Panc1 (cell line): ENCODE measurements around the gene ADD2. TPM values are rescaled to one million over a fixed set of nuclear protein-coding genes. Genes with fewer than 3 reads are reported as not detected.

ENCODE experiments used
- ATAC-seq: fragments of 200-7000 bp; cut with Tn5 transposase; 2 replicates; pipeline ENCODE4 v1.9.1; 2020; ENCODE audit warnings: mild to moderate bottlenecking, moderate library complexity
- BruUV-seq: library from RNA; stranded (reverse); fragments of 400-500 nt; replicated peaks from 2 replicates; lab custom pipeline; 2021; lab: Mats Ljungman, UMichigan
- CTCF ChIA-PET: fragments of 300-600 bp; sonication (Branson Sonifier 250); formaldehyde crosslinking; loops from one replicate; lab custom pipeline; 2022; ENCODE audit warnings: antibody characterized with exemption; lab: Charles Lee
- POLR2A ChIA-PET: fragments of 300-600 bp; sonication (Branson Sonifier 250); formaldehyde crosslinking; loops from one replicate; lab custom pipeline; 2022; ENCODE audit warnings: antibody characterized with exemption; lab: Charles Lee
- DNase-seq: peaks from one replicate; pipeline ENCODE4 v3.0.0-alpha.2; 2010; ENCODE audit warnings: low read depth, low spot score
- H3K27ac ChIP-seq: 2 replicates; pipeline ENCODE4 v1.5.1; 2011; ENCODE audit warnings: mild to moderate bottlenecking, low read length, inconsistent platforms
- H3K27me3 ChIP-seq: fragments of 200-500 bp; sonication (Bioruptor generic); 2 replicates; pipeline ENCODE4 v1.6.0; 2014; ENCODE audit warnings: low read length, inconsistent platforms; ENCODE audit not compliant: control insufficient read depth, insufficient read depth
- H3K36me3 ChIP-seq: fragments of 200-500 bp; sonication (Bioruptor generic); 2 replicates; pipeline ENCODE4 v1.5.1; 2014; ENCODE audit warnings: inconsistent platforms, mild to moderate bottlenecking, low read length, moderate library complexity; ENCODE audit not compliant: control insufficient read depth, insufficient read depth
- H3K4me1 ChIP-seq: 2 replicates; pipeline ENCODE4 v1.5.1; 2011; ENCODE audit warnings: inconsistent platforms, mild to moderate bottlenecking, low read length, moderate library complexity; ENCODE audit not compliant: control insufficient read depth, insufficient read depth
- H3K4me3 ChIP-seq, 2 experiments: 2 replicates each; pipeline ENCODE4 v1.5.1; 2011 to 2012; ENCODE audit warnings: low read depth in 2 of 2, low read length in 2 of 2, mild to moderate bottlenecking in 2 of 2, inconsistent platforms in 1 of 2, moderate library complexity in 1 of 2
- H3K9me3 ChIP-seq: fragments of 200-500 bp; sonication (Bioruptor generic); 2 replicates; pipeline ENCODE4 v1.5.1; 2014; ENCODE audit warnings: low read depth, mild to moderate bottlenecking, inconsistent platforms, low read length, moderate library complexity; ENCODE audit not compliant: control insufficient read depth, insufficient read depth
- CTCF ChIP-seq: fragments of 450-650 bp; IDR thresholded peaks from 2 replicates; pipeline ENCODE4 v1.5.1; 2017; ENCODE audit warnings: mild to moderate bottlenecking
- POLR2AphosphoS5 ChIP-seq: IDR thresholded peaks from 2 replicates; pipeline ENCODE4 v1.6.1; 2012; ENCODE audit warnings: mild to moderate bottlenecking, low read depth, low read length, moderate library complexity
- REST ChIP-seq, 2 experiments: IDR thresholded peaks; 2 replicates each; pipeline ENCODE4 v1.6.1; 2011 to 2012; ENCODE audit warnings: low read depth in 2 of 2, control low read depth in 1 of 2, low read length in 1 of 2, mild to moderate bottlenecking in 1 of 2, moderate library complexity in 1 of 2; ENCODE audit not compliant: insufficient read depth in 1 of 2
- SIN3A ChIP-seq: IDR thresholded peaks from 2 replicates; pipeline ENCODE4 v1.6.1; 2012; ENCODE audit warnings: low read depth, mild to moderate bottlenecking, low read length, moderate library complexity, borderline replicate concordance; ENCODE audit not compliant: insufficient read depth
- TCF7L2 ChIP-seq: IDR thresholded peaks from 2 replicates; pipeline ENCODE4 v1.6.1; 2011; ENCODE audit warnings: mild to moderate bottlenecking, low read depth, low read length, inconsistent platforms
- in situ Hi-C: cut with HindIII; loops from 2 replicates; pipeline ENCODE4 v1.10.0; 2016; ENCODE audit warnings: low sequenced_read_pairs, low pct_unique_long_range_greater_than_20kb
- intact Hi-C: fragments of 100-400 bp; cut with micrococcal nuclease; formaldehyde crosslinking; loops from one replicate; pipeline ENCODE4 v1.10.0; 2022; ENCODE audit not compliant: unreplicated experiment
- total RNA-seq: library from RNA; stranded (reverse); gene quantifications from one replicate; pipeline ENCODE4 v1.2.1, GENCODE V29; 2021; ENCODE audit not compliant: unreplicated experiment

The ADD2 gene
- total RNA-seq, 1 experiment from 2014 or later = 0.26 TPM

GRCh38 chr2:70680735-70681134 is 87.3 kb downstream of the ADD2 start:
- TF ChIP-seq POLR2AphosphoS5 = no peak
- TF ChIP-seq CTCF = no peak
- TF ChIP-seq REST (IDR thresholded peaks at IDR 0.05; ENCODE audit: insufficient read depth in 1 of 2, low read depth in 2 of 2, low read length in 1 of 2) = no peak
- TF ChIP-seq TCF7L2 = no peak
- no peak for TF ChIP-seq SIN3A
- BruUV-seq = no TSS peak
- ATAC-seq (no peak), DNase-seq (no peak)
- Histone ChIP-seq H3K36me3 (no peaks in the 10 kb centered on the region), H3K27me3 (peaks cover 6% of the 10 kb centered on the region; the same call in 1 of the 2 replicates), H3K4me3 (no peak overlapping the region), H3K27ac (no peak overlapping the region), H3K4me1 (no peaks in the 10 kb centered on the region), H3K9me3 (no peaks in the 10 kb centered on the region)
- ChIA-PET CTCF (no interaction called here), POLR2A (no interaction called here)
- in situ Hi-C loops = no loop called here
- intact Hi-C loops = no loop called here

- TF ChIP-seq POLR2AphosphoS5 (no peak), TCF7L2 (no peak)
- no peaks in the 10 kb centered on the region for H3K9me3 ChIP-seq
- ChIA-PET POLR2A (no interaction called here), CTCF (interaction anchor here (0.6 kb wide), 1 partner anchor 24 kb away, joined by 7 read pairs; no protein-coding TSS in a partner anchor)
- no peaks in the 10 kb centered on the region for H3K36me3 ChIP-seq
- intact Hi-C loops (no loop called here), in situ Hi-C loops (no loop called here)
- no peak overlapping the region for H3K27ac ChIP-seq
- no TSS peak for BruUV-seq
- no peaks in the 10 kb centered on the region for H3K4me1 ChIP-seq
- DNase-seq = no peak
- H3K27me3 ChIP-seq = peaks cover 4% of the 10 kb centered on the region; the same call in 1 of the 2 replicates
- no peak overlapping the region for H3K4me3 ChIP-seq
- ATAC-seq = no peak
These were observed 88.7 kb downstream of the ADD2 start for GRCh38 chr2:70679259-70679658.

GRCh38 chr2:70678576-70679143 is 89.3 kb downstream of the ADD2 start:
- ATAC-seq (no peak), DNase-seq (no peak)
- BruUV-seq = no TSS peak
- TF ChIP-seq REST (IDR thresholded peaks at IDR 0.05; ENCODE audit: insufficient read depth in 1 of 2, low read depth in 2 of 2, low read length in 1 of 2) (no peak), SIN3A (no peak), CTCF (no peak), POLR2AphosphoS5 (no peak), TCF7L2 (no peak)
- Histone ChIP-seq H3K27ac (no peak overlapping the region), H3K9me3 (no peaks in the 10 kb centered on the region), H3K27me3 (peaks cover 4% of the 10 kb centered on the region; the same call in 1 of the 2 replicates), H3K4me1 (no peaks in the 10 kb centered on the region), H3K4me3 (no peak overlapping the region), H3K36me3 (no peaks in the 10 kb centered on the region)
- in situ Hi-C loops (no loop called here), intact Hi-C loops (no loop called here)
- ChIA-PET CTCF (interaction anchor here (0.6 kb wide), 1 partner anchor 23 kb away, joined by 7 read pairs; no protein-coding TSS in a partner anchor), POLR2A (no interaction called here)
